Activated CD8-positive, alpha-beta memory T cell treated with anti-CD3 and anti-CD28 coated beads, Interleukin-2, amount 10 ng/mL, durations not matched to agents 7 days and 5 days (primary cell): ENCODE results near the gene NUP153. TPM values are rescaled to one million over a fixed set of nuclear protein-coding genes. Genes with fewer than 3 reads are reported as not detected.

Experiments
- ATAC-seq: fragments of 150-1000 bp; cut with Tn5 transposase; one replicate; pipeline ENCODE4 v1.10.0; 2021; ENCODE audit warnings: moderate library complexity
- CTCF ChIA-PET: fragments of 350-600 bp; sonication (Branson Sonifier 250); formaldehyde crosslinking; loops from one replicate; lab custom pipeline; 2021; ENCODE audit warnings: antibody characterized with exemption; lab: Charles Lee
- DNase-seq: peaks from one replicate; pipeline ENCODE4 v3.0.0-alpha.2; 2020
- H3K27ac Mint-ChIP-seq: one replicate; pipeline ENCODE4 v1.8.0; 2021; ENCODE audit warnings: mild to moderate bottlenecking, mixed read lengths
- H3K27me3 Mint-ChIP-seq: one replicate; pipeline ENCODE4 v1.8.0; 2021; ENCODE audit warnings: mixed read lengths
- H3K36me3 Mint-ChIP-seq: one replicate; pipeline ENCODE4 v1.8.0; 2021; ENCODE audit warnings: mild to moderate bottlenecking, mixed read lengths
- H3K4me1 Mint-ChIP-seq: one replicate; pipeline ENCODE4 v1.8.0; 2021; ENCODE audit warnings: mixed read lengths
- H3K4me3 Mint-ChIP-seq: one replicate; pipeline ENCODE4 v1.8.0; 2021; ENCODE audit warnings: mild to moderate bottlenecking, moderate library complexity, mixed read lengths
- H3K9me3 Mint-ChIP-seq: one replicate; pipeline ENCODE4 v1.8.0; 2022; ENCODE audit warnings: low read depth, mixed read lengths
- total RNA-seq, 2 experiments: library from RNA; stranded (reverse); gene quantifications; one replicate each; pipeline ENCODE4 v1.2.3, GENCODE V29; 2021

The NUP153 gene
- total RNA-seq, 2 experiments from 2014 or later: 83.8 to 97.9 TPM

GRCh38 chr6:17672064-17672718, 34.5 kb downstream of the NUP153 start:
- Mint-ChIP-seq H3K27me3 (no peaks in the 10 kb centered on the region), H3K4me3 (no peak overlapping the region), H3K9me3 (no peaks in the 10 kb centered on the region), H3K4me1 (peaks cover 29% of the 10 kb centered on the region), H3K36me3 (peaks cover 64% of the 10 kb centered on the region), H3K27ac (no peak overlapping the region)
- DNase-seq (no peak), ATAC-seq (no peak)
- CTCF ChIA-PET: interaction anchor here (0.6 to 1.6 kb wide), 2 partner anchors 39 to 44 kb away, joined by 3 read pairs; no protein-coding TSS in a partner anchor

DNA sequence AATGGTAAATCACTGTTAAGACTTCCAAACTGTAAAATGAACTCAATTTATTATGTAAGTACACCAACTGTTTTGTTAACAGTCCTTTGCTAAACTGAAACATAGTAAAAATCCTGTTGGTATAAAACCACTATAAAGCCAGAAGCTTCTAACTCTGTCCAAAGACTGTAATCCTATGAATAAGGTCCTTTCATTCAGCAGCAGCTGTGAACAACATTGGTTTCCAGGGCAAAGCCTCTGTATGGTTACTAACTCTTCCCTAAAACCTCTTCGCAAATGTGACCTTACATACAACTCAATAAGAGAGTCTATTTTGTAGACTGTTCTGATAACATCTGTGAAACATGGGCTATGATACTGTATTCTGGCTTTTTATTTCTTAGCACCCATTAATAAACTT, 40.1 kb downstream of the NUP153 start:
- Mint-ChIP-seq H3K4me1 (peaks cover 35% of the 10 kb centered on the region), H3K36me3 (peaks cover 62% of the 10 kb centered on the region), H3K4me3 (no peak overlapping the region), H3K27me3 (no peaks in the 10 kb centered on the region), H3K27ac (peak overlapping the region; percentile 56), H3K9me3 (no peaks in the 10 kb centered on the region)
- ATAC-seq (no peak), DNase-seq (no peak)
- CTCF ChIA-PET: interaction anchor here (1.6 kb wide), 1 partner anchor 36 kb away, joined by 4 read pairs; no protein-coding TSS in a partner anchor

DNA sequence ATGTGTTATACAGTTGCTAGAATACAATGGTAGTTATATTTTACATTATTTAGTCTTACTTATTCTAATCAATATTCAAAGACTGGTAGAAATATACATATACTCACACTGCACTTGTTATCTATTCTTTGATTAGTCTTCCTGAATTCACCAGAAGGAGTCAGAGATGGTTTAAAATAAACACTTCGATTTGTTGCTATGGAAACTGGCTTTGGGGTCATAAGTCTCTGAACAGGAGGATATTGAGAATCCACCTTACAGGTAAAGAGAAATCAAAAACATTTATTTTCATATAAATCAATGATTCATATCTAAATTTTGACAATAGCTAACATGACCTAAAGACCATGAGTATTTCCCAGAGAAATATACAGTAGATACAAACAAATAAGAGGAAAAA, 41.6 kb downstream of the NUP153 start:
- H3K4me3 Mint-ChIP-seq: no peak overlapping the region
- H3K27ac Mint-ChIP-seq: peak overlapping the region; percentile 78
- H3K27me3 Mint-ChIP-seq: no peaks in the 10 kb centered on the region
- CTCF ChIA-PET: interaction anchor here (0.9 kb wide), 1 partner anchor 37 kb away, joined by 3 read pairs; no protein-coding TSS in a partner anchor
- no peaks in the 10 kb centered on the region for H3K9me3 Mint-ChIP-seq
- DNase-seq (no peak), ATAC-seq (no peak)
- H3K4me1 Mint-ChIP-seq: peaks cover 38% of the 10 kb centered on the region
- peaks cover 60% of the 10 kb centered on the region for H3K36me3 Mint-ChIP-seq

DNA sequence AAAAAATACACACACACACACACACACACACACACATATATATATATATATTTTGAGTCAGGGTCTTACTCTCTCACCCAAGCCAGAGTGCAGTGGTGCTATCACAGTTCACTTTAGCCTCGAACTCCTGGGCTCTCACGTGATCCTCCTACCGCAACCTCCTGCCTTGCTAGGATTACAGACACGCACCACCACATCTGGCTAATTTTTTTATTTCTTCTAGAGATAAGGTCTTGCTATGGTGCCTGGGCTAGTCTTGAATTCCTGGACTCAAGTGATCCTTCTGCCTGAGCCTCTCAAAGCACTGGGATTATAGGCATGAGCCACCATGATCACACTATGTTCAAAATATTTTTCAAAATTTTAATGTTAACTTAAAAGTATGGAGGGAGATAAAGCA, 43.5 kb downstream of the NUP153 start:
- H3K9me3 Mint-ChIP-seq: no peaks in the 10 kb centered on the region
- peak overlapping the region; percentile 86 for H3K27ac Mint-ChIP-seq
- peaks cover 44% of the 10 kb centered on the region for H3K4me1 Mint-ChIP-seq
- CTCF ChIA-PET: no interaction called here
- no peak overlapping the region for H3K4me3 Mint-ChIP-seq
- DNase-seq (no peak), ATAC-seq (no peak)
- H3K36me3 Mint-ChIP-seq: peaks cover 61% of the 10 kb centered on the region
- no peaks in the 10 kb centered on the region for H3K27me3 Mint-ChIP-seq

DNA sequence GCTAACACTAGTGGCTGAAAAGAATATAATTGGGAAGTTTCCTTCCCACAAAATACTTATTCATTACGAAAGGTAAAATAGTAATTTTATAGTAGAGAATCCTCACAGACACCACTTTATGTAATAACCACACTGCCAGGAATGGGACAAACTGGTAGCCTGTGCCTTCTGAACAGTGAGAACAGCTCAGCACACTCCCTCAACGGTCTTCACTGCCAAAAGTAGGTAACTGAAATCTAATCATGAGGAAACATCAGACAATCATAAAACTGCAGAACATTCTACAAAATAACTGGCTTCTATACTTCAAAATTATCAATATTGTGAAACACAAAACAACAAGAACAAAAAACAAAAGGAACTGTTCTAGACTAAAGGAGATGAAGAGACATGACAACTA, 44.1 kb downstream of the NUP153 start:
- no peaks in the 10 kb centered on the region for H3K9me3 Mint-ChIP-seq
- no peak for ATAC-seq
- peak overlapping the region; percentile 70 for H3K27ac Mint-ChIP-seq
- no peak overlapping the region for H3K4me3 Mint-ChIP-seq
- CTCF ChIA-PET: no interaction called here
- peaks cover 44% of the 10 kb centered on the region for H3K4me1 Mint-ChIP-seq
- H3K27me3 Mint-ChIP-seq: no peaks in the 10 kb centered on the region
- DNase-seq: no peak
- H3K36me3 Mint-ChIP-seq: peaks cover 61% of the 10 kb centered on the region

DNA sequence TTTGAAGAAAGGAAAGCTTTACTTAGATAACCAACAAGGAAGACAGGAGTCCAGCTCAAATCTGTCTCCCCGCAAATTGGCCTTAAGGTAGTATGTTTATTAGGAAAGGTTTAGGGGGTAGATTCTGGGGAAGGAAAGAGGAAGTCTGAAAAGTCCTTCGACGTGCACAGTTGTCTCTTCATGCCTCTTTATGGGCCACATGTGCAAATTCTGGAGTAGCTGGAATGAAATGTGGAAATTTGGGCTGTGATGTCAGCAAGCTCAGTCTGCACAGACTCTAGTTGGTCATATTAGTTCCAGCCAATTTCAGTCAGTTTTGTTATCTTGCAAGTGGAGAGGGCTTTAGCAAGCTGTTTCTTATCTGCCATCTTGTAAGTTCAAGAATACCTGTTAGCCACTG, 50.1 kb downstream of the NUP153 start:
- Mint-ChIP-seq H3K4me3 (no peak overlapping the region), H3K27ac (no peak overlapping the region), H3K36me3 (peaks cover 67% of the 10 kb centered on the region), H3K4me1 (peaks cover 40% of the 10 kb centered on the region), H3K27me3 (no peaks in the 10 kb centered on the region), H3K9me3 (no peaks in the 10 kb centered on the region)
- DNase-seq (no peak), ATAC-seq (no peak)
- CTCF ChIA-PET: interaction anchor here (1.2 to 1.4 kb wide), 3 partner anchors 13 to 58 kb away, joined by 3 read pairs; no protein-coding TSS in a partner anchor

- Mint-ChIP-seq H3K36me3 (peaks cover 63% of the 10 kb centered on the region), H3K9me3 (no peaks in the 10 kb centered on the region), H3K4me1 (peaks cover 37% of the 10 kb centered on the region), H3K27ac (peak overlapping the region; percentile 43), H3K27me3 (no peaks in the 10 kb centered on the region), H3K4me3 (no peak overlapping the region)
- CTCF ChIA-PET: interaction anchor here (1.0 to 1.4 kb wide), 4 partner anchors 13 to 59 kb away, joined by 3 read pairs; no protein-coding TSS in a partner anchor
- DNase-seq (no peak), ATAC-seq (no peak)
Observed at GRCh38 chr6:17656092-17656491, 50.6 kb downstream of the NUP153 start.

DNA sequence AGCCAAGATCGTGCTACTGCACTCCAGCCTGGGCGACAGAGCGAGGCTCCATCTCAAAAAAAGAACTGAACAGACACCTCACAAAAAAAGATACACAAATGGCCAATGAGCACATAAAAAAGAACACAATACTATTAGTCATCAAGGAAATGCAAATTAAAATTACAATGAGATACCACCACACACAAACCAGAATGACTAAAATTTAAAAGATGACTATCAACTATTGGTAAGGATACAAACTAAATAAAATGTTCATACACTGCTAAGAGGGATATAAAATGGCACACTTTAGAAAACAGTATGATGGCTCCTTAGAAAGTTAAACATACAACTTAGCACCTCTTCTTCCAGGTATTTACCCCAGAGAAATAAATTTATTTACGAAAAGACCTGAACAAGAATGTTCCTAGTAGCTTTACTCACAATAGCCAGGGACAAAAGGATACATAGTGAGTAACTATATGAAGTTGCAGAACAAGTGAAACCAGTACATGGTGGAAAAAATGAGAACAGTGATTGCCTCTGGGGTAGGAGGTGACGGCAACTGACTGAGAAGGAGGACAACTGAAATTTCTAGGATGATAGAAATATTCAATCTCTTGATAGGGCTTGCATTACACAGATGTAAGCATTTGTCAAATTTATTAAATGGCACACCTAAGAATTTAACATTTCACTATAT, 53.4 kb downstream of the NUP153 start:
- DNase-seq (no peak), ATAC-seq (peak; percentile 65)
- Mint-ChIP-seq H3K27ac (peak overlapping the region; percentile 68), H3K27me3 (no peaks in the 10 kb centered on the region), H3K4me3 (no peak overlapping the region), H3K4me1 (peaks cover 42% of the 10 kb centered on the region), H3K36me3 (peaks cover 59% of the 10 kb centered on the region), H3K9me3 (no peaks in the 10 kb centered on the region)
- CTCF ChIA-PET: interaction anchor here (0.6 kb wide), 2 partner anchors 27 to 30 kb away, joined by 3 to 4 read pairs; no protein-coding TSS in a partner anchor

DNA sequence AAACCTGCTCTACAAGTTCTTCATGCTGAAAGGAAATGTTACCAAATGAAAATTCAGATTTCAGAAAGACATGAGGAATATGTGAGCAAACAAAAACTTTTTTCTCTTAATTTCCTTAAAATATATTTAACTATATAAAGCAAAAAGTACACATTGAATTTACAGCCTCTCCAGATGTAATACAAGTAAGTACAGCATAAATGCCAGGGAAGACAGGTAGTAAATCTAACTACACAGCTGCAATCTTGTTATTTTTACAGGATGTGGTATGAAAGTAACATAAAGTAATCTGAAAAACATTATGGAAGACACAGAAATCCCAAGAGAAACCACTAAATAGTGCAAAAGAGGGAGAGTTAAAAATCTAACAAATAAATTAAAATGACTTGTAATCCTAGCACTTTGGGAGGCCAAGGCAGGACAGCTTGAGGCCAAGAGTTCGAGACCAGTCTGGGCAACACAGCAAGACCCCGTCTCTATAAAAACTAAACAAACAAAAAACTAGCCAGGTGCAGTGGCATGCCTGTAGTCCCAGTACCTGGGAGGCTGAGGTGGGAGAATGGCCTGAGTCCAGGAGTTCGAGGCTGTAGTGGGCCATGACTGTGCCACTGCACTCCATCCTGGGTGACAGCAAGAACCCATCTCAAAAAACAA, 55.9 kb downstream of the NUP153 start:
- ATAC-seq: no peak
- H3K4me3 Mint-ChIP-seq: no peak overlapping the region
- H3K9me3 Mint-ChIP-seq: no peaks in the 10 kb centered on the region
- DNase-seq: no peak
- H3K27me3 Mint-ChIP-seq: no peaks in the 10 kb centered on the region
- H3K27ac Mint-ChIP-seq: peak overlapping the region; percentile 12
- CTCF ChIA-PET: no interaction called here
- H3K4me1 Mint-ChIP-seq: peaks cover 29% of the 10 kb centered on the region
- peaks cover 57% of the 10 kb centered on the region for H3K36me3 Mint-ChIP-seq

GRCh38 chr6:17648745-17649144, 58.0 kb downstream of the NUP153 start:
- CTCF ChIA-PET: no interaction called here
- H3K36me3 Mint-ChIP-seq: peaks cover 51% of the 10 kb centered on the region

DNA sequence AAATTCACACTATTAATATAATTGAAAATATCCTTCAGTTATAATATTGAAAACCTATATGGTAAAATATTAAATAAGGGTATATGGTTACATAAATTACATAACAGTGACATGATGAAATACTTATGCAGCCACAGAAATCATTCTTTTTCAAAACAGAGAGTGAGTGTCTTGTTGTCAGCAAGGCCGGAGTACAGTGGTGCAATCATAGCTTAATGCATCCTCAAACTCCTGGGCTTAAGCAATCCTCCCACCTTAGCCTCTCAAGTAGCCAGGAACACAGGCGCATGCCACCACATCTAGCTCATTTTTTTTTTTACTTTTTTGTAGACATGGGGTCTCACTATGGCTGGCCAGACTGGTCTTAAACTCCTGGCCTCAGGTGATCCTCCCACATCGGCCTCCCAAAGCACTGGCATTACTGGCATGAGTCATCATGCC, 66.2 kb downstream of the NUP153 start:
- Mint-ChIP-seq H3K4me3 (no peak overlapping the region), H3K27me3 (no peaks in the 10 kb centered on the region), H3K27ac (no peak overlapping the region), H3K9me3 (no peaks in the 10 kb centered on the region), H3K36me3 (peaks cover 75% of the 10 kb centered on the region), H3K4me1 (peaks cover 25% of the 10 kb centered on the region)
- ATAC-seq: no peak
- CTCF ChIA-PET: interaction anchor here (1.0 to 1.2 kb wide), 2 partner anchors 19 to 41 kb away, joined by 3 read pairs; partner anchors contain the start of gene FAM8A1
- DNase-seq: no peak

More at GRCh38 chr6:17648745-17649144, 58.0 kb downstream of the NUP153 start:
- Mint-ChIP-seq H3K4me3 (no peak overlapping the region), H3K27me3 (no peaks in the 10 kb centered on the region), H3K27ac (no peak overlapping the region), H3K9me3 (no peaks in the 10 kb centered on the region), H3K4me1 (peaks cover 18% of the 10 kb centered on the region)
- ATAC-seq (no peak), DNase-seq (no peak)

- CTCF ChIA-PET: interaction anchor here (0.9 kb wide), 1 partner anchor 54 kb away, joined by 3 read pairs; no protein-coding TSS in a partner anchor
- peaks cover 43% of the 10 kb centered on the region for H3K4me1 Mint-ChIP-seq
- no peak for ATAC-seq
- no peak overlapping the region for H3K4me3 Mint-ChIP-seq
- no peaks in the 10 kb centered on the region for H3K27me3 Mint-ChIP-seq
- H3K27ac Mint-ChIP-seq: peak overlapping the region; percentile 42
- DNase-seq: no peak
- no peaks in the 10 kb centered on the region for H3K9me3 Mint-ChIP-seq
- peaks cover 75% of the 10 kb centered on the region for H3K36me3 Mint-ChIP-seq
Observed at GRCh38 chr6:17638212-17638715, 68.5 kb downstream of the NUP153 start.

DNA sequence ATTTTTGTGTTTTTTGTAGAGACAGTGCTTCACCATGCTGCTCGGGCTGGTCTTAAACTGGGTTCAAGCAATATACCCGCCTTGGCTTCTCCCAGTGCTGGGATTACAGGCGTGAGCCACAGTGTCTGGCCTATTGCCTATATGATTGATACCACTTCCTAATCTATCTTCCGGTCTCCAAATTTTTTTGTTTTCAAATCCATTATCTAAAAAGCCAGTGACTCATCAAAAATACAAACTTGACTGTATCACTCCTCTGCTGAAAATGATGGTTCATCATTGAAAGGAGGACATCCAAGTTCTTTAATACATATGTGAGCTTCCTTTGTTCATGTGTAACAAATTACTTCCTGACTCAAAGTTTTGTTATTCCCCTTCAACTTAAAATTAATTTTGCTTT, 71.2 kb downstream of the NUP153 start:
- Mint-ChIP-seq H3K9me3 (no peaks in the 10 kb centered on the region), H3K27me3 (no peaks in the 10 kb centered on the region), H3K4me3 (no peak overlapping the region), H3K27ac (peak overlapping the region; percentile 61), H3K4me1 (peaks cover 58% of the 10 kb centered on the region), H3K36me3 (peaks cover 66% of the 10 kb centered on the region)
- DNase-seq (no peak), ATAC-seq (no peak)
- CTCF ChIA-PET: interaction anchor here (0.8 to 1.5 kb wide), 2 partner anchors 24 to 40 kb away, joined by 3 read pairs; no protein-coding TSS in a partner anchor
